ENCODE results near the gene VILL.

Gene VILL

DNA sequence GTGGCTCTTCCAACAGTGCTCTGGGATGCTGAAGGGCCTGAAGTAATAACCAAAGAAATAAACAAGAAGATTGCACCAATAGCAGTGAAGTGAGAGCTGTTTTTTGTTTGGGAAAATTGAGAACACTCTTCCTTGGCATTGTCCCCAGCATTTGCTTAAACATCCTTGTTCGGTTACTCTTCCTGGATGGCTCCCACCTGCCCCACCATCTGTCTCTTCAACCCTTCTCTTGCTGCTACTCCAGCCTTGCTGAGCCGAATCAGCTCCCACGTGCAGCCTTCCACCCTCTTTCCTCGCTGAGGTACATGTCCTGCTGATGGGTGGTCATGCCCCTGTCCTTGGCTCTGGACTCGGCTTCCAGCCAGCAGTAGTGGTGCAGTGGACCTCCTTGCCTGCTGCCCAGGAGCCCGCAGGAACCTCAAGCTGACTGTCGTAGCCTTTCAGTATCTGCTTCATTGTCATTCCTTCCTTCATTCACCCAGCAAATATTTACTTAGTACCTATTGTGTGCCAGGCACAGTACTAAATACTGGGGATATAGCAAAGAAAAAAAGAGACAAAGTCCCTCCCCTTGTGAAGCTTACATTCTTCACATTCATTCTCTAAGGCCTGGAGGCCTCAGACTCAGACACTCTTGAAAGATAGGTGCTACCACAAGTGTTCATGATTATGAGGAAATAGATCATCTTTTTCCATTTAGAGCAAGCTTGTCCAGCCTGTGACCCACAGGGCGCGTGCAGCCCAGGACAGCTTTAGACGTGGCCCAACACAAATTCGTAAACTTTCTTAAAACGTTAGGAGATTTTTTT lies 17.1 kb upstream of the VILL start:
- no peak overlapping the region for H3K4me3 ChIP-seq (ENCODE audit: low read length)
- H3K27ac ChIP-seq (ENCODE audit: low read length), result no peak overlapping the region
- H4K20me1 ChIP-seq (ENCODE audit: insufficient read depth, low read length), result no peaks in the 10 kb centered on the region
- H2AFZ ChIP-seq (ENCODE audit: low read depth, low read length), result no peak overlapping the region
- H3K36me3 ChIP-seq (replicated peaks; ENCODE audit: low read depth, low read length), result no peaks in the 10 kb centered on the region
- H3K9ac ChIP-seq (ENCODE audit: low read length), result no peak overlapping the region
- H3K79me2 ChIP-seq (ENCODE audit: low read length), result no peaks in the 10 kb centered on the region
- no peaks in the 10 kb centered on the region for H3K9me3 ChIP-seq (ENCODE audit: insufficient read depth, low read length)
- TF ChIP-seq EZH2phosphoT487 (IDR thresholded peaks at IDR 0.05; ENCODE audit: low read depth), result no peak
- TF ChIP-seq, protein P1, sequence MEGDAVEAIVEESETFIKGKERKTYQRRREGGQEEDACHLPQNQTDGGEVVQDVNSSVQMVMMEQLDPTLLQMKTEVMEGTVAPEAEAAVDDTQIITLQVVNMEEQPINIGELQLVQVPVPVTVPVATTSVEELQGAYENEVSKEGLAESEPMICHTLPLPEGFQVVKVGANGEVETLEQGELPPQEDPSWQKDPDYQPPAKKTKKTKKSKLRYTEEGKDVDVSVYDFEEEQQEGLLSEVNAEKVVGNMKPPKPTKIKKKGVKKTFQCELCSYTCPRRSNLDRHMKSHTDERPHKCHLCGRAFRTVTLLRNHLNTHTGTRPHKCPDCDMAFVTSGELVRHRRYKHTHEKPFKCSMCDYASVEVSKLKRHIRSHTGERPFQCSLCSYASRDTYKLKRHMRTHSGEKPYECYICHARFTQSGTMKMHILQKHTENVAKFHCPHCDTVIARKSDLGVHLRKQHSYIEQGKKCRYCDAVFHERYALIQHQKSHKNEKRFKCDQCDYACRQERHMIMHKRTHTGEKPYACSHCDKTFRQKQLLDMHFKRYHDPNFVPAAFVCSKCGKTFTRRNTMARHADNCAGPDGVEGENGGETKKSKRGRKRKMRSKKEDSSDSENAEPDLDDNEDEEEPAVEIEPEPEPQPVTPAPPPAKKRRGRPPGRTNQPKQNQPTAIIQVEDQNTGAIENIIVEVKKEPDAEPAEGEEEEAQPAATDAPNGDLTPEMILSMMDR (IDR thresholded peaks at IDR 0.05; ENCODE audit: low read depth, low read length), result no peak
- H3K4me2 ChIP-seq (ENCODE audit: low read length), result no peak overlapping the region
- H3K4me1 ChIP-seq (ENCODE audit: low read length), result no peaks in the 10 kb centered on the region
- H3K27me3 ChIP-seq (ENCODE audit: low read depth, low read length), result 0 out of 2 replicates have a peak, but pooled peaks cover 2% of the 10 kb centered on the region

GRCh38 chr3:37974121-37975083 lies 16.2 kb upstream of the VILL start:
- Histone ChIP-seq H3K9me3 (ENCODE audit: insufficient read depth, low read length) (no peaks in the 10 kb centered on the region), H4K20me1 (ENCODE audit: insufficient read depth, low read length) (no peaks in the 10 kb centered on the region), H3K79me2 (ENCODE audit: low read length) (no peaks in the 10 kb centered on the region), H3K9ac (ENCODE audit: low read length) (no peak overlapping the region), H3K4me3 (ENCODE audit: low read length) (no peak overlapping the region), H2AFZ (ENCODE audit: low read depth, low read length) (no peak overlapping the region), H3K36me3 (replicated peaks; ENCODE audit: low read depth, low read length) (no peaks in the 10 kb centered on the region), H3K27ac (ENCODE audit: low read length) (no peak overlapping the region), H3K4me2 (ENCODE audit: low read length) (no peak overlapping the region), H3K4me1 (ENCODE audit: low read length) (no peaks in the 10 kb centered on the region), H3K27me3 (ENCODE audit: low read depth, low read length) (0 out of 2 replicates have a peak, but pooled peaks cover 2% of the 10 kb centered on the region)
- TF ChIP-seq, protein P1 (IDR thresholded peaks at IDR 0.05; ENCODE audit: low read depth, low read length), result peak; percentile 95
- TF ChIP-seq EZH2phosphoT487 (IDR thresholded peaks at IDR 0.05; ENCODE audit: low read depth), result no peak

GRCh38 chr3:37979541-37980461 lies 10.8 kb upstream of the VILL start:
- Histone ChIP-seq H3K27me3 (ENCODE audit: low read depth, low read length) (peaks cover 13% of the 10 kb centered on the region), H3K9me3 (ENCODE audit: insufficient read depth, low read length) (no peaks in the 10 kb centered on the region), H3K4me2 (ENCODE audit: low read length) (no peak overlapping the region), H3K4me1 (ENCODE audit: low read length) (no peaks in the 10 kb centered on the region), H3K79me2 (ENCODE audit: low read length) (no peaks in the 10 kb centered on the region), H3K4me3 (ENCODE audit: low read length) (no peak overlapping the region), H3K9ac (ENCODE audit: low read length) (no peak overlapping the region), H3K27ac (ENCODE audit: low read length) (no peak overlapping the region), H3K36me3 (replicated peaks; ENCODE audit: low read depth, low read length) (no peaks in the 10 kb centered on the region), H2AFZ (ENCODE audit: low read depth, low read length) (no peak overlapping the region), H4K20me1 (ENCODE audit: insufficient read depth, low read length) (no peaks in the 10 kb centered on the region)
- TF ChIP-seq, protein P1 (IDR thresholded peaks at IDR 0.05; ENCODE audit: low read depth, low read length), result no peak
- no peak for TF ChIP-seq EZH2phosphoT487 (IDR thresholded peaks at IDR 0.05; ENCODE audit: low read depth)

Measured in OCI-LY3 (cell line).